Adrenal gland (tissue), 12 donors: ENCODE measurements around the gene LLGL2. TPM values are rescaled to one million over a fixed set of nuclear protein-coding genes. Genes with fewer than 3 reads are reported as not detected.

Experiments
- DNase-seq, 7 donors: peaks; one replicate each; pipeline ENCODE4 v3.0.0-alpha.2; 2019 to 2020
- H3K27ac ChIP-seq, 5 donors: fragments of 200-600 bp; sonication (generic) in 4 of 5; 1 replicate in 3 of 5; 2 replicates in 2 of 5; pipeline versions ENCODE4 v1.5.1 to v1.8.0; 2016 to 2020; ENCODE audit warnings: mild to moderate bottlenecking in 1 of 5
- H3K27me3 ChIP-seq: fragments of 200-600 bp; 2 replicates; pipeline ENCODE4 v1.8.0; 2021
- H3K36me3 ChIP-seq, 2 donors: fragments of 200-600 bp; replicated peaks in 1 of 2; 1 replicate in 1 of 2; 2 replicates in 1 of 2; pipeline versions ENCODE4 v1.5.1 to v1.8.0; 2018 to 2022
- H3K4me1 ChIP-seq, 2 donors: fragments of 200-600 bp; replicated peaks in 1 of 2; 1 replicate in 1 of 2; 2 replicates in 1 of 2; pipeline versions ENCODE4 v1.5.1 to v1.8.0; 2018 to 2021
- H3K4me3 ChIP-seq, 4 donors: fragments of 200-600 bp; sonication (generic) in 3 of 4; one replicate each; pipeline ENCODE4 v1.5.1; 2016 to 2018
- H3K9me3 ChIP-seq, 3 donors: fragments of 200-600 bp; sonication (generic) in 1 of 3; replicated peaks in 1 of 3; 1 replicate in 2 of 3; 2 replicates in 1 of 3; pipeline versions ENCODE4 v1.5.1 to v1.8.0; 2016 to 2021
- CTCF ChIP-seq, 6 experiments: fragments of 450-650 bp in 4 of 6; fragments of 200-600 bp in 2 of 6; sonication (generic) in 1 of 6; IDR thresholded peaks; 1 replicate in 5 of 6; 2 replicates in 1 of 6; pipeline versions ENCODE4 v1.5.1 to v1.8.0; 2016 to 2021; ENCODE audit warnings: antibody characterized with exemption in 6 of 6, mild to moderate bottlenecking in 2 of 6, moderate library complexity in 1 of 6
- POLR2A ChIP-seq, 2 donors: fragments of 450-650 bp; IDR thresholded peaks; one replicate each; pipeline ENCODE4 v1.6.1; 2017; ENCODE audit warnings: antibody characterized with exemption in 2 of 2, mild to moderate bottlenecking in 2 of 2, moderate library complexity in 1 of 2
- WGBS, 4 donors: extraction: QIAGEN DNeasy Blood & Tissue Kit in 2 of 4; methylation state at CpG; one replicate each; pipeline versions ENCODE4 v1.1.5 to v1.1.7; 2013 to 2017; 5-methylcytosine and 5-hydroxymethylcytosine counted together
- intact Hi-C, 2 donors: fragments of 100-400 bp; cut with DNase I; formaldehyde crosslinking; loops; one replicate each; pipeline versions ENCODE4 v1.14.1 to v1.15.0; 2022 to 2023
- polyA plus RNA-seq, 3 donors: library from polyadenylated mRNA; stranded (reverse); fragments of 200-250 nt in 2 of 3; fragments of 350-450 nt in 1 of 3; fragmentation: Illumina TruSeq in 1 of 3; extraction: RNeasy Lipid Tissue Mini Kit (QIAGEN cat#74804) in 1 of 3; gene quantifications; one replicate each; pipeline ENCODE4 v1.2.3, GENCODE V29; 2013 to 2014
- total RNA-seq, 9 donors: library from RNA; depleted of rRNA in 4 of 9; stranded (reverse); fragments of >200 nt in 4 of 9; fragments of 120-200 nt in 1 of 9; fragmentation: NEBNext Ultra II Directional in 1 of 9; extraction: Animal tissue kit (Norgen Biotek cat#: 25700) in 1 of 9; gene quantifications; one replicate each; pipeline versions ENCODE4 v1.1.0 to v1.2.4, GENCODE V29; 2013 to 2023
- donor health status: healthy with polysubstance abuse.
- donor health status: Bipolar disorder and iron deficiency.
- donor health status: DM: yes; HTN: yes; CAD: no.
- donor health status: DM: no; HTN: no; CAD: no.
- donor health status: DM: no; HTN: no; CAD: no.
- donor health status: DM: yes; HTN: yes; CAD: no.

The LLGL2 gene
- total and polyA plus RNA-seq, 12 donors: 1.2 to 90.3 (median 23.8) TPM

- Histone ChIP-seq H3K27ac (no peak overlapping the region), H3K27me3 (no peaks in the 10 kb centered on the region), H3K9me3 (no peaks in the 10 kb centered on the region), H3K36me3 (no peaks in the 10 kb centered on the region), H3K4me1 (peaks cover 0 to 8% of the 10 kb centered on the region in 2 donors), H3K4me3 (no peak overlapping the region)
- intact Hi-C loops: loop anchor here in 1 of 2 donors (5.0 kb wide), 1 partner anchor 58 kb away; the partner anchor contains the start of gene LLGL2
- TF ChIP-seq POLR2A (IDR thresholded peaks at IDR 0.05): no peak
- TF ChIP-seq CTCF (IDR thresholded peaks at IDR 0.05): no peak
- no peak for DNase-seq
- WGBS, 4 donors: 72 to 91% (median 89%) methylated on average over 2 to 7 of the region's 7 CpGs
These were observed 59.3 kb downstream of the LLGL2 start for GRCh38 chr17:75584849-75585175.

- TF ChIP-seq CTCF (IDR thresholded peaks at IDR 0.05) (peak in 3 of 6 experiments; percentile 17 to 57 (median 26)), POLR2A (IDR thresholded peaks at IDR 0.05) (no peak)
- H3K4me1 ChIP-seq: peaks cover 0 to 10% of the 10 kb centered on the region in 2 donors
- DNase-seq: peak; percentile 38 to 61 (median 49)
- no peaks in the 10 kb centered on the region for H3K36me3 ChIP-seq
- H3K9me3 ChIP-seq: no peaks in the 10 kb centered on the region
- peak within 1 kb of the TSS in 4 of 5 donors; percentile 78 to 95 (median 85) for H3K27ac ChIP-seq
- H3K27me3 ChIP-seq: no peaks in the 10 kb centered on the region
- peak within 1 kb of the TSS in 2 of 4 donors; percentile 27 to 78 for H3K4me3 ChIP-seq
- WGBS, 4 donors: 16 to 22% (median 18%) methylated on average over 45 to 82 of the region's 82 CpGs
- intact Hi-C loops: loop anchor here in 1 of 2 donors (5.0 kb wide), 1 partner anchor 61 kb away; the partner anchor contains the start of gene LLGL2
These were observed 62.4 kb downstream of the LLGL2 start, which contains the start of gene MYO15B for GRCh38 chr17:75587675-75588595. MYO15B (plus strand) TSS chr17:75587800; CDS start chr17:75588058, 258 bp downstream.

- Histone ChIP-seq H3K27me3 (no peaks in the 10 kb centered on the region), H3K9me3 (no peaks in the 10 kb centered on the region), H3K36me3 (no peaks in the 10 kb centered on the region), H3K27ac (peak overlapping the region in 4 of 5 donors; percentile 78 to 95 (median 85)), H3K4me1 (peaks cover 0 to 10% of the 10 kb centered on the region in 2 donors), H3K4me3 (peak overlapping the region in 2 of 4 donors; percentile 27 to 78)
- intact Hi-C loops: loop anchor here in 1 of 2 donors (5.0 kb wide), 1 partner anchor 61 kb away; the partner anchor contains the start of gene LLGL2
- WGBS, 4 donors: 6 to 15% (median 8%) methylated on average over 10 to 49 of the region's 49 CpGs; no CpG with 5 or more reads in 1 of the 4 donors
- no peak for TF ChIP-seq CTCF (IDR thresholded peaks at IDR 0.05)
- TF ChIP-seq POLR2A (IDR thresholded peaks at IDR 0.05): no peak
- peak; percentile 61 to 78 (median 69) for DNase-seq
These were observed 63.1 kb downstream of the LLGL2 start for GRCh38 chr17:75588596-75589011.
